ENCODE measurements around the gene TXK.

TXK gene

DNA sequence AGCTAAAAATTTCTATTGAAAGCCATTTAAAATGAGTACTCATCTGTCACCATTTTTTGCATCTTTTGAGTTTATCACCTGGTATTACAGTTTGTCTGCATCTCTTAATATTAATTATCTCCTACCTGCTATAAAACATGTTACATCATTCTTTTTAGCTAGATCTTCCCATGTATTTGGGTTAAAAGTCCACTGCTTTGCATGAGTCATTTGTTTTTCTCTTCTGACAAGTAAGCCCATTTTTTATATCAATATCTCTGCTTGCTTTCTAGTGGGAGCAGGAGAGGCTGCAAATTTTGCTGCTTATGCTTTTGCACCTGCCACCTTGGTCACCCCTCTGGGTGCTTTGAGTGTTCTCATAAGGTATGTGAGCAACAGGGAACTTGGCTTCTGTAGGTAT, 101.3 kb downstream of the TXK start:
- no peak overlapping the region for H3K27ac ChIP-seq (ENCODE audit: low read depth in 2 of 2, low read length in 2 of 2)
- H3K4me1 ChIP-seq (ENCODE audit: control insufficient read depth in 2 of 2, insufficient read depth in 2 of 2, low read length in 2 of 2): peaks cover 11 to 18% of the 10 kb centered on the region in 2 donors
- H3K9me3 ChIP-seq (ENCODE audit: control insufficient read depth in 2 of 2, low read length in 2 of 2): no peaks in the 10 kb centered on the region
- no peak overlapping the region for H3K9ac ChIP-seq (ENCODE audit: low read depth in 1 of 2, low read length in 2 of 2)
- H3K36me3 ChIP-seq (ENCODE audit: control insufficient read depth in 2 of 2, insufficient read depth in 2 of 2, low read length in 2 of 2): peaks cover 2 to 8% of the 10 kb centered on the region in 2 donors
- no peak overlapping the region for H3K4me3 ChIP-seq (ENCODE audit: low read length in 2 of 2)
- H3K27me3 ChIP-seq (ENCODE audit: control insufficient read depth in 2 of 2, insufficient read depth in 2 of 2, low read length in 2 of 2): no peaks in the 10 kb centered on the region

- H3K4me1 ChIP-seq (ENCODE audit: control insufficient read depth in 2 of 2, insufficient read depth in 2 of 2, low read length in 2 of 2): peaks cover 11 to 18% of the 10 kb centered on the region in 2 donors
- H3K9me3 ChIP-seq (ENCODE audit: control insufficient read depth in 2 of 2, low read length in 2 of 2): no peaks in the 10 kb centered on the region
- H3K9ac ChIP-seq (ENCODE audit: low read depth in 1 of 2, low read length in 2 of 2): no peak overlapping the region
- peak overlapping the region; percentile 21 to 26 for H3K27ac ChIP-seq (ENCODE audit: low read depth in 2 of 2, low read length in 2 of 2)
- H3K27me3 ChIP-seq (ENCODE audit: control insufficient read depth in 2 of 2, insufficient read depth in 2 of 2, low read length in 2 of 2): no peaks in the 10 kb centered on the region
- no peak overlapping the region for H3K4me3 ChIP-seq (ENCODE audit: low read length in 2 of 2)
- H3K36me3 ChIP-seq (ENCODE audit: control insufficient read depth in 2 of 2, insufficient read depth in 2 of 2, low read length in 2 of 2): peaks cover 2 to 8% of the 10 kb centered on the region in 2 donors
These were observed 102.1 kb downstream of the TXK start for GRCh38 chr4:48031802-48032525.

- Histone ChIP-seq H3K9ac (ENCODE audit: low read depth in 1 of 2, low read length in 2 of 2) (no peak overlapping the region), H3K27ac (ENCODE audit: low read depth in 2 of 2, low read length in 2 of 2) (no peak overlapping the region), H3K27me3 (ENCODE audit: control insufficient read depth in 2 of 2, insufficient read depth in 2 of 2, low read length in 2 of 2) (no peaks in the 10 kb centered on the region)
These were observed 103.6 kb downstream of the TXK start for GRCh38 chr4:48030470-48030869.

DNA sequence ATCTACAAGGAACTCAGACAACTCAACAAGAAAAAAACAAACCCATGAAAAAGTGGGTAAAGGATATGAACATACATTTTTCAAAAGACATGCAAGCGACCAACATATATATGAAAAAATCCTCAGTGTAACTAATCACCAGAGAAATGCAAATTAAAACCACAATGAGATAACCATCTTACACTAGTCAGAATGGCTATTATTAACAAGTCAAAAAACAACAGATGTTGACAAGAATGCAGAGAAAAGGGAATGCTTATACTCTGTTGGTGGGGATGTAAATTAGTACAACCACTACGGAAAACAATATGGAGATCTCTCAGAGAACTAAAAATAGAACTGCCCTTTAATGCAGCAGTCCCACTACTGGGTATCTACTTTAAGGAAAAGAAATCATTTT, 105.4 kb downstream of the TXK start:
- H3K36me3 ChIP-seq (ENCODE audit: control insufficient read depth in 2 of 2, insufficient read depth in 2 of 2, low read length in 2 of 2): peaks cover 9 to 10% of the 10 kb centered on the region in 2 donors
- H3K27ac ChIP-seq (ENCODE audit: low read depth in 2 of 2, low read length in 2 of 2): no peak overlapping the region
- H3K9ac ChIP-seq (ENCODE audit: low read depth in 1 of 2, low read length in 2 of 2): no peak overlapping the region
- no peak overlapping the region for H3K4me3 ChIP-seq (ENCODE audit: low read length in 2 of 2)
- peaks cover 13 to 27% of the 10 kb centered on the region in 2 donors for H3K4me1 ChIP-seq (ENCODE audit: control insufficient read depth in 2 of 2, insufficient read depth in 2 of 2, low read length in 2 of 2)
- no peaks in the 10 kb centered on the region for H3K27me3 ChIP-seq (ENCODE audit: control insufficient read depth in 2 of 2, insufficient read depth in 2 of 2, low read length in 2 of 2)
- no peaks in the 10 kb centered on the region for H3K9me3 ChIP-seq (ENCODE audit: control insufficient read depth in 2 of 2, low read length in 2 of 2)

More at GRCh38 chr4:48030470-48030869, 103.6 kb downstream of the TXK start:
- Histone ChIP-seq H3K36me3 (ENCODE audit: control insufficient read depth in 2 of 2, insufficient read depth in 2 of 2, low read length in 2 of 2) (peaks cover 7 to 15% of the 10 kb centered on the region in 2 donors), H3K9me3 (ENCODE audit: control insufficient read depth in 2 of 2, low read length in 2 of 2) (no peaks in the 10 kb centered on the region), H3K4me3 (ENCODE audit: low read length in 2 of 2) (no peak overlapping the region), H3K4me1 (ENCODE audit: control insufficient read depth in 2 of 2, insufficient read depth in 2 of 2, low read length in 2 of 2) (peaks cover 11 to 18% of the 10 kb centered on the region in 2 donors)

DNA sequence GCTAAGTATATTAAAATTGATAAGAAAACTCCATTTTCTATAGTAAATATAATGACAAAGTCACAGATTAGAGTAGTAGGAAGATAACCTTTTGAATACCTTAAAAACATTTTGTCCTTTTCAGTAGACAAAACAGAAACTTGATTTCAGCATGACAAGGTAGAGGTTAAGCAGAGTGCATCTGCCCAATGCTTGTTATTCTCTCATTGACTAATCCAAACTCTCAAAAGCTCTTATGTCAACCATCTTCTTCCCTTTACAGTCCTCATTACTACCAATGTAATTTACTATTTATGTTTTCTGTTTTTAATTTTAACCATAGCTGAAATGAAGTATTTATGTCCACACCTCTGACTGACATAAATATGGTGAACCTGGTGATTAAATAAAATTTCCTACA, 106.4 kb downstream of the TXK start:
- H3K27me3 ChIP-seq (ENCODE audit: control insufficient read depth in 2 of 2, insufficient read depth in 2 of 2, low read length in 2 of 2): no peaks in the 10 kb centered on the region
- no peak overlapping the region for H3K4me3 ChIP-seq (ENCODE audit: low read length in 2 of 2)
- peaks cover 8 to 25% of the 10 kb centered on the region in 2 donors for H3K4me1 ChIP-seq (ENCODE audit: control insufficient read depth in 2 of 2, insufficient read depth in 2 of 2, low read length in 2 of 2)
- H3K9me3 ChIP-seq (ENCODE audit: control insufficient read depth in 2 of 2, low read length in 2 of 2): no peaks in the 10 kb centered on the region
- H3K36me3 ChIP-seq (ENCODE audit: control insufficient read depth in 2 of 2, insufficient read depth in 2 of 2, low read length in 2 of 2): peaks cover 9 to 10% of the 10 kb centered on the region in 2 donors
- no peak overlapping the region for H3K27ac ChIP-seq (ENCODE audit: low read depth in 2 of 2, low read length in 2 of 2)
- no peak overlapping the region for H3K9ac ChIP-seq (ENCODE audit: low read depth in 1 of 2, low read length in 2 of 2)

DNA sequence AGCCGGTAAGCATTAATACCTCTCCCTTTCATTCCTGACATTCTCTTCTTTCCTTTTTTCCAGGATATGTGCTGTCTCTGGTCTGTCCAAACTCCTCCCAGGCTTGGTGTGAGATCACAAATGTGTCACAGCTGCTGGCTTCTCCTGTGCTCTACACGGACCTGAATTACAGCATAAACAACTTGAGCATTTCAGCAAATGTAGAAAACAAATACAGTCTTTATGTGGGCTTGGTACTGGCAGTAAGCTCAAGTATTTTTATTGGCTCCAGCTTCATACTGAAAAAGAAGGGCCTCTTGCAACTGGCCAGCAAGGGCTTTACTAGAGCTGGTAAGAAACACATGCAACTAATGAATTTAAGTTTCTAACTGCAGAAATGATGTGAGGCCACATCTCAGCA, 109.0 kb downstream of the TXK start:
- no peaks in the 10 kb centered on the region for H3K9me3 ChIP-seq (ENCODE audit: control insufficient read depth in 2 of 2, low read length in 2 of 2)
- H3K4me1 ChIP-seq (ENCODE audit: control insufficient read depth in 2 of 2, insufficient read depth in 2 of 2, low read length in 2 of 2): peaks cover 10 to 26% of the 10 kb centered on the region in 2 donors
- no peak overlapping the region for H3K9ac ChIP-seq (ENCODE audit: low read depth in 1 of 2, low read length in 2 of 2)
- H3K27me3 ChIP-seq (ENCODE audit: control insufficient read depth in 2 of 2, insufficient read depth in 2 of 2, low read length in 2 of 2): no peaks in the 10 kb centered on the region
- H3K36me3 ChIP-seq (ENCODE audit: control insufficient read depth in 2 of 2, insufficient read depth in 2 of 2, low read length in 2 of 2): peaks cover 9 to 10% of the 10 kb centered on the region in 2 donors
- peak overlapping the region in 1 of 2 donors; percentile 32 for H3K27ac ChIP-seq (ENCODE audit: low read depth in 2 of 2, low read length in 2 of 2)
- H3K4me3 ChIP-seq (ENCODE audit: low read length in 2 of 2): no peak overlapping the region

DNA sequence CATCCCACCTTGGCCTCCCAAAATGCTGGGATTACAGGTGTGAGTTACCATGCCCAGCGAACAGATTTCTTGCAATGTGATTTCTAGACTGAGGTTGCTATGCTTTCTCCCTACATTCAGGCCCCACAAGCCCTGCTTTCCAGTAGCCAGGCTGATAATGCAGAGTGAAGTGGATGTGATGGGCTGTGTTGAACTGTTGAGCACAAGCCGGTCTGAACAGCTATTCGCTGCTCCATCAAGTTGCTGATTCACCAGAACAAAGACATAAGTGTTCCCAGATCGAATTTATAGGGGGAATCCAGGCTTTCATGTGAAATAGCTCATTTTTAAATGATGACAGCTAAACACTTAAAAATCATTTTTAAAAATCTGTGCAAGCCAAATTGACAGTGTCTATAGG, 109.5 kb downstream of the TXK start:
- Histone ChIP-seq H3K9ac (ENCODE audit: low read depth in 1 of 2, low read length in 2 of 2) (no peak overlapping the region), H3K4me3 (ENCODE audit: low read length in 2 of 2) (no peak overlapping the region), H3K27me3 (ENCODE audit: control insufficient read depth in 2 of 2, insufficient read depth in 2 of 2, low read length in 2 of 2) (no peaks in the 10 kb centered on the region), H3K4me1 (ENCODE audit: control insufficient read depth in 2 of 2, insufficient read depth in 2 of 2, low read length in 2 of 2) (peaks cover 10 to 28% of the 10 kb centered on the region in 2 donors), H3K9me3 (ENCODE audit: control insufficient read depth in 2 of 2, low read length in 2 of 2) (no peaks in the 10 kb centered on the region), H3K36me3 (ENCODE audit: control insufficient read depth in 2 of 2, insufficient read depth in 2 of 2, low read length in 2 of 2) (peaks cover 9 to 10% of the 10 kb centered on the region in 2 donors), H3K27ac (ENCODE audit: low read depth in 2 of 2, low read length in 2 of 2) (peak overlapping the region in 1 of 2 donors; percentile 32)

DNA sequence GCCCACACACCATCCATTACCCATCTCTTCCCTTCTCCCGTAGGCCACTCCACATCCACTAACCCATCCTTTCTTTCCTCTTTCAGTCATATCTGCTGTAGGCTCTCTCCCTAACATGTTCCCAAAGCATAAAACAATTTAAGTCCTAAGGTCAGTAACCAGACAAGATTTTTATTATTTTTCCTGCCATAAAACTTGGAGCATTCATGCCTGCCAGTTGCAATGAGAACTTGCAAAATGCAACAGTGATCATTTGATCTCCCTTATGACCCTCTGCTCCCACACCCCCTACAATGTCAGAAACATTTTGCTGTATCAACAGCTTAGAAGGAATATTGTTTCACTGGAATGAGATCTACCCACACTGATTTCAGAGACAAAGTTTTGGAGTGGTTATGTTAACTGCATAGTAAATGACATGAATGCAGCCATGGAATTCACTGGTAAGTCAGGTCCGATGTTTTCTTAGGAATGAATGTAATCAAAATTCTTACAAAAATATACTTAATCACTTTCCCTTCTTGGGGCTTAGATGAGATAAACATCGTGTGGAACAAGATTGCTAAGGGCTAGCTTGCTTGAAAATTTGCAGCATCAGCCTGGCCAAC, 111.8 kb downstream of the TXK start:
- Histone ChIP-seq H3K9me3 (ENCODE audit: control insufficient read depth in 2 of 2, low read length in 2 of 2) (no peaks in the 10 kb centered on the region), H3K4me1 (ENCODE audit: control insufficient read depth in 2 of 2, insufficient read depth in 2 of 2, low read length in 2 of 2) (peaks cover 15 to 41% of the 10 kb centered on the region in 2 donors), H3K4me3 (ENCODE audit: low read length in 2 of 2) (no peak overlapping the region), H3K27me3 (ENCODE audit: control insufficient read depth in 2 of 2, insufficient read depth in 2 of 2, low read length in 2 of 2) (no peaks in the 10 kb centered on the region), H3K9ac (ENCODE audit: low read depth in 1 of 2, low read length in 2 of 2) (no peak overlapping the region), H3K27ac (ENCODE audit: low read depth in 2 of 2, low read length in 2 of 2) (peak overlapping the region; percentile 1 to 41), H3K36me3 (ENCODE audit: control insufficient read depth in 2 of 2, insufficient read depth in 2 of 2, low read length in 2 of 2) (peaks cover 9 to 10% of the 10 kb centered on the region in 2 donors)

GRCh38 chr4:48021100-48021499, 113.0 kb downstream of the TXK start:
- no peaks in the 10 kb centered on the region for H3K27me3 ChIP-seq (ENCODE audit: control insufficient read depth in 2 of 2, insufficient read depth in 2 of 2, low read length in 2 of 2)
- peak overlapping the region in 1 of 2 donors; percentile 27 for H3K4me3 ChIP-seq (ENCODE audit: low read length in 2 of 2)
- no peaks in the 10 kb centered on the region for H3K9me3 ChIP-seq (ENCODE audit: control insufficient read depth in 2 of 2, low read length in 2 of 2)
- H3K4me1 ChIP-seq (ENCODE audit: control insufficient read depth in 2 of 2, insufficient read depth in 2 of 2, low read length in 2 of 2): peaks cover 17 to 42% of the 10 kb centered on the region in 2 donors
- peak overlapping the region in 1 of 2 donors; percentile 53 for H3K27ac ChIP-seq (ENCODE audit: low read depth in 2 of 2, low read length in 2 of 2)
- peaks cover 8% of the 10 kb centered on the region in 2 donors for H3K36me3 ChIP-seq (ENCODE audit: control insufficient read depth in 2 of 2, insufficient read depth in 2 of 2, low read length in 2 of 2)
- H3K9ac ChIP-seq (ENCODE audit: low read depth in 1 of 2, low read length in 2 of 2): no peak overlapping the region

DNA sequence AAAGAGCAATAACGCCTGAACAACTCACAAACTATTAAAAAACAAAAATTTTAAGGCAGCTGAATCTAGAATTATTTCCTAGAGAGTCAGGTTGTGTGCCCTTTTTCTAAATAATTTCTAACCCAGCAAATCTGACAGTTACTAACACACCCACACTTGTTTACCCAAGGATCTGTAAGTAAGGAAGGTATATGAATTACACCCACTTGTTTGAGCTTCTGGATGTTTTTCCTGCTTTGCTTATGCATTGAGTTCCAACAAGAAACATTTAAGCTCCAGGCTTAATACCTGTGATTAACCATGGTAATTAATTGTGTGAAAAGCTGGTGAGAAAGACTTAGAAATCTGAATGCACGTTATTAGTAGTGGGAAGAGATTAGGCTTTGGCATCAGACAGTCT, 115.9 kb downstream of the TXK start:
- peak overlapping the region; percentile 78 to 91 for H3K4me3 ChIP-seq (ENCODE audit: low read length in 2 of 2)
- H3K27me3 ChIP-seq (ENCODE audit: control insufficient read depth in 2 of 2, insufficient read depth in 2 of 2, low read length in 2 of 2): peaks cover 0 to 3% of the 10 kb centered on the region in 2 donors
- H3K9me3 ChIP-seq (ENCODE audit: control insufficient read depth in 2 of 2, low read length in 2 of 2): no peaks in the 10 kb centered on the region
- H3K36me3 ChIP-seq (ENCODE audit: control insufficient read depth in 2 of 2, insufficient read depth in 2 of 2, low read length in 2 of 2): no peaks in the 10 kb centered on the region
- peak overlapping the region; percentile 82 to 88 for H3K27ac ChIP-seq (ENCODE audit: low read depth in 2 of 2, low read length in 2 of 2)
- H3K4me1 ChIP-seq (ENCODE audit: control insufficient read depth in 2 of 2, insufficient read depth in 2 of 2, low read length in 2 of 2): peaks cover 20 to 39% of the 10 kb centered on the region in 2 donors
- H3K9ac ChIP-seq (ENCODE audit: low read depth in 1 of 2, low read length in 2 of 2): peak overlapping the region; percentile 80 to 86
